NB4 (cell line): ENCODE data around the gene ENOSF1.

Experiments
- MYC ChIP-seq: IDR thresholded peaks from 2 replicates; pipeline ENCODE4 v1.6.1; 2011; ENCODE audit warnings: low read depth, low read length
- POLR2A ChIP-seq: IDR thresholded peaks from 2 replicates; pipeline ENCODE4 v1.6.1; 2011; ENCODE audit warnings: mild to moderate bottlenecking; ENCODE audit not compliant: insufficient read length; ENCODE audit errors: extremely low read depth
- TF ChIP-seq, protein P1 (sequence below): IDR thresholded peaks from one replicate; pipeline ENCODE4 v1.5.1; 2012; ENCODE audit warnings: low read depth, low read length

DNA sequence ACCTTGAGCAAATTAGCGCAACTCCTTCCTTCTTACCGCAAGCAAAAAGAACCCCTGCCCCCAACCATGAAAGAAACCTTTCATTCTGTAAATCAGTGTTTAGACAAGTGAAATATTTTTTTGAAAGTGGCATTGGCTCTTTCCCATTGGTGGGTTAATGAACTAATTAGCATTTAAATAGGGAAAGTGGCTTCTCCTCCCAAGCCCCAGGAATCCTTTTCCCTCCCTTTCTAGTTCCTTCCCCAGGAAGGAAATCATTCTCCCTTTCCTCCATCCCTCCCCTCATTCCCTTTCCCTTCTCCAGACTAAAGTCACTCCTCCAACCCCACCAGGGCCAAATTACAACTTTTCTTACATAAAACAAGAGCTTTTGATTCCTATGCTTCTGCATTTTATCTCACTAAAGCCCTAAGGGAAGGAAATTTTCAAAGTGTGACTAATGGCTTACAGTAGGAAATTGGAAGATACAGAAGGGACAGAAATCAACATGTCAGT lies 77.8 kb downstream of the ENOSF1 start:
- TF ChIP-seq, protein P1, sequence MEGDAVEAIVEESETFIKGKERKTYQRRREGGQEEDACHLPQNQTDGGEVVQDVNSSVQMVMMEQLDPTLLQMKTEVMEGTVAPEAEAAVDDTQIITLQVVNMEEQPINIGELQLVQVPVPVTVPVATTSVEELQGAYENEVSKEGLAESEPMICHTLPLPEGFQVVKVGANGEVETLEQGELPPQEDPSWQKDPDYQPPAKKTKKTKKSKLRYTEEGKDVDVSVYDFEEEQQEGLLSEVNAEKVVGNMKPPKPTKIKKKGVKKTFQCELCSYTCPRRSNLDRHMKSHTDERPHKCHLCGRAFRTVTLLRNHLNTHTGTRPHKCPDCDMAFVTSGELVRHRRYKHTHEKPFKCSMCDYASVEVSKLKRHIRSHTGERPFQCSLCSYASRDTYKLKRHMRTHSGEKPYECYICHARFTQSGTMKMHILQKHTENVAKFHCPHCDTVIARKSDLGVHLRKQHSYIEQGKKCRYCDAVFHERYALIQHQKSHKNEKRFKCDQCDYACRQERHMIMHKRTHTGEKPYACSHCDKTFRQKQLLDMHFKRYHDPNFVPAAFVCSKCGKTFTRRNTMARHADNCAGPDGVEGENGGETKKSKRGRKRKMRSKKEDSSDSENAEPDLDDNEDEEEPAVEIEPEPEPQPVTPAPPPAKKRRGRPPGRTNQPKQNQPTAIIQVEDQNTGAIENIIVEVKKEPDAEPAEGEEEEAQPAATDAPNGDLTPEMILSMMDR, result no peak
- TF ChIP-seq POLR2A (no peak), MYC (no peak)
